Ectodermal cell (in vitro differentiated cells): ENCODE results near the gene HPCAL1.
"Not testable (repeated sequence)": the region's sequence is repeated elsewhere in the genome, so short reads cannot be mapped to it uniquely, and the experiment has no call there.

ENCODE experiments used
- H3K27ac ChIP-seq: 2 replicates; pipeline ENCODE4 v1.7.0; 2013; ENCODE audit warnings: mild to moderate bottlenecking, low read depth, low read length; ENCODE audit not compliant: insufficient read depth, poor library complexity, severe bottlenecking
- H3K27me3 ChIP-seq: 2 replicates; pipeline ENCODE4 v1.7.0; 2013; ENCODE audit warnings: mild to moderate bottlenecking, low read length; ENCODE audit not compliant: insufficient read depth, control insufficient read depth, poor library complexity, severe bottlenecking
- H3K36me3 ChIP-seq: one replicate; pipeline ENCODE4 v1.7.0; 2013; ENCODE audit warnings: low read length; ENCODE audit not compliant: control insufficient read depth, insufficient read depth
- H3K4me1 ChIP-seq: one replicate; pipeline ENCODE4 v1.7.0; 2013; ENCODE audit warnings: low read length; ENCODE audit not compliant: control insufficient read depth, insufficient read depth
- H3K4me3 ChIP-seq: 2 replicates; pipeline ENCODE4 v1.7.0; 2013; ENCODE audit warnings: low read depth, low read length, control low read depth; ENCODE audit not compliant: insufficient read depth
- H3K9me3 ChIP-seq: 2 replicates; pipeline ENCODE4 v1.7.0; 2013; ENCODE audit warnings: mild to moderate bottlenecking, low read length, moderate library complexity; ENCODE audit not compliant: control insufficient read depth
- WGBS, 2 experiments: methylation state at CpG; one replicate each; pipeline ENCODE4 v1.1.7; 2013; ENCODE audit warnings: missing lambda C conversion rate in 2 of 2; 5-methylcytosine and 5-hydroxymethylcytosine counted together

Gene HPCAL1

GRCh38 chr2:10449838-10450691 lies 147.4 kb downstream of the HPCAL1 start:
- Histone ChIP-seq H3K4me1 (no peaks in the 10 kb centered on the region), H3K36me3 (no peaks in the 10 kb centered on the region), H3K9me3 (no peaks in the 10 kb centered on the region), H3K27ac (no peak overlapping the region), H3K27me3 (no peaks in the 10 kb centered on the region), H3K4me3 (no peak overlapping the region)
- WGBS, 2 experiments = 88% methylated on average over 22 of the region's 22 CpGs

- 93 to 94% methylated on average over 6 of the region's 6 CpGs for WGBS, 2 experiments
- Histone ChIP-seq H3K9me3 (no peaks in the 10 kb centered on the region), H3K4me1 (no peaks in the 10 kb centered on the region), H3K27ac (no peak overlapping the region), H3K4me3 (no peak overlapping the region), H3K27me3 (no peaks in the 10 kb centered on the region), H3K36me3 (no peaks in the 10 kb centered on the region)
Measured at GRCh38 chr2:10451819-10452218, 149.1 kb downstream of the HPCAL1 start.

DNA sequence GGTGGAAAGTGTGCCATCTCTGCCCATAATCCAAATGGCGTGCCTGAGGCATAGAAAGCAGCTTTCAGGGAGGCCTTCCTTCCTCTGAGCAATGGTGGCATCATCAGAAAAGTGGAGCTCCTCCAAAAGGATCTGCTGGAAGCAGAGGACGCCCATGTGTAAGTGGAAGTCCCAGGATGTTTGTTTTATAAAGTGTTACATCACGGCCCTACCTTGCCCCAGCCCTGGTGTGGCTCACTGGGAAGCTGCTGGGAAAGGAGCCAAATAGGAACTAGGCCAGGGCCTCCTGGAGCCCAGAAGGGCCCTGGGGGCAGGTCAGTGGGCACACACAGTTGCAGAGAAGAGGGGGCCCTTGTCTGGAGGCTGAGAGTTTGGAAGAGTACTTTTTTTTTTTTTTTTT lies 149.6 kb downstream of the HPCAL1 start:
- 89 to 91% methylated on average over 3 of the region's 3 CpGs for WGBS, 2 experiments
- Histone ChIP-seq H3K4me3 (no peak overlapping the region), H3K36me3 (no peaks in the 10 kb centered on the region), H3K9me3 (no peaks in the 10 kb centered on the region), H3K27me3 (no peaks in the 10 kb centered on the region), H3K4me1 (no peaks in the 10 kb centered on the region), H3K27ac (no peak overlapping the region)

DNA sequence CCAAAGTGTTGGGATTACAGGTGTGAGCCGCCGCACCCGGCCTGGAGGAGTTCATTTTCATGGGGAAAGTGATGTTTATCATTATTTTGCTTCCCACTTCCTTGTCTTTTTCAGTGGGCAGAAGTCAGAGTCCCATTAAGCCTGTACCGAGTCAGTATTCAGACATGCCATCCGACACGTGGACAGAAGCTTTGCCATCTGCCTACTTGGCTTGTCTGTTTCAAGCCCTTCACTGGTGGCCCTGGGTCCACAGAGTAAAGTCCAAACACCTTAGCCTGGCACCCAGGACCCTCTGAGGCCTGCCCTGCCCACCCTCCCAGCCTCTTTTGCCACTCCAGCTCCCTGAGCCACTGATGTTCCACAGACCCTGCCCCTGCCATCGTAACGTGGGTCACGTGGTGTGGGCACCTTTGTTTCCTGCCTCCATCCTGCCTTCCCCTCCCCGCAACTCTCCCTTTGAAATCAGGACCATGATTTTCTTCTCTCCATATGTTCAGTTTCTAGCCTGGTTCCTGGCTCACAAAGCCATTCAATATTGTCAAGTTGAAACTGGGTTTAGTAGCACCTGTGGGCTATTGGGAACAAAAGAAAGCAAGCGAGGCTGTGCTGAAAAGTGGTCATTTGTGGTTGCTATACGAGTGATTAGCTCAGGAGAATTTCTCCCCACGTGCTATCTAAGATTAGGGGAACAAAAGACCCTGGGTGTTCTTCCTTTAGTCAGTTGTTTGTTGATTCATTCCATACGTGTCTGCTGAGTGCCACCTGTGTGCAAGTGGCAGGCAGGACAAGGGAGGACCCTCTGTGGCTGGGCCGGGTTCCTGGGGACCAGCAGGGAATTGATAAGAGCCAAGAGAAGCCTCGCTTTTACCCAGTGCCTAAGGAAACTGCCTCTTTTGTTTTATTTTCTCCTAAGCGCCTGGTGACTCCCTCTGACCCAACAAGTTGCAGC lies 150.5 kb downstream of the HPCAL1 start:
- 76 to 79% methylated on average over 17 of the region's 17 CpGs for WGBS, 2 experiments
- Histone ChIP-seq H3K4me1 (no peaks in the 10 kb centered on the region), H3K27ac (no peak overlapping the region), H3K36me3 (no peaks in the 10 kb centered on the region), H3K27me3 (no peaks in the 10 kb centered on the region), H3K4me3 (no peak overlapping the region), H3K9me3 (no peaks in the 10 kb centered on the region)

- Histone ChIP-seq H3K4me3 (no peak overlapping the region), H3K9me3 (no peaks in the 10 kb centered on the region), H3K4me1 (no peaks in the 10 kb centered on the region), H3K27ac (no peak overlapping the region), H3K36me3 (no peaks in the 10 kb centered on the region), H3K27me3 (no peaks in the 10 kb centered on the region)
- WGBS, 2 experiments = 90 to 92% methylated on average over 9 of the region's 9 CpGs
Measured at GRCh38 chr2:10453905-10454298, 151.2 kb downstream of the HPCAL1 start.

- H3K4me3 ChIP-seq = no peak overlapping the region
- H3K9me3 ChIP-seq = no peaks in the 10 kb centered on the region
- H3K27ac ChIP-seq = no peak overlapping the region
- H3K36me3 ChIP-seq = no peaks in the 10 kb centered on the region
- H3K4me1 ChIP-seq = no peaks in the 10 kb centered on the region
- no peaks in the 10 kb centered on the region for H3K27me3 ChIP-seq
- WGBS, 2 experiments = 94 to 95% methylated on average over 7 of the region's 7 CpGs
Measured at GRCh38 chr2:10454505-10454904, 151.8 kb downstream of the HPCAL1 start.

DNA sequence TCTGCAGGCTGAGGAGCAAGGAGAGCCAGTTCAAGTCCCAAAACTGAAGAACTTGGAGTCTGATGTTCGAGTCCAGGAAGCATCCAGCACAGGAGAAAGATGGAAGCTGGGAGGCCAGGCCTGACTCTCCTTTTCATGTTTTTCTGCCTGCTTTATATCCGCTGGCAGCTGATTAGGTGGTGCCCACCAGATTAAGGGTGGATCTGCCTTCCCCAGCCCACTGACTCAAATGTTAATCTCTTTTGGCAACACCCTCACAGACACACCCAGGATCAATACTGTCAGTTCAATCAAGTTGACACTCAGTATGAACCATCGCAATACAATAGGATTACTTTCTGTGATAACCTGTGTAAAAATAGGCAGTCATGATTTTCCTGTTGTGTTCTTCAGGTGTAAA lies 154.5 kb downstream of the HPCAL1 start:
- H3K9me3 ChIP-seq = not testable (repeated sequence)

DNA sequence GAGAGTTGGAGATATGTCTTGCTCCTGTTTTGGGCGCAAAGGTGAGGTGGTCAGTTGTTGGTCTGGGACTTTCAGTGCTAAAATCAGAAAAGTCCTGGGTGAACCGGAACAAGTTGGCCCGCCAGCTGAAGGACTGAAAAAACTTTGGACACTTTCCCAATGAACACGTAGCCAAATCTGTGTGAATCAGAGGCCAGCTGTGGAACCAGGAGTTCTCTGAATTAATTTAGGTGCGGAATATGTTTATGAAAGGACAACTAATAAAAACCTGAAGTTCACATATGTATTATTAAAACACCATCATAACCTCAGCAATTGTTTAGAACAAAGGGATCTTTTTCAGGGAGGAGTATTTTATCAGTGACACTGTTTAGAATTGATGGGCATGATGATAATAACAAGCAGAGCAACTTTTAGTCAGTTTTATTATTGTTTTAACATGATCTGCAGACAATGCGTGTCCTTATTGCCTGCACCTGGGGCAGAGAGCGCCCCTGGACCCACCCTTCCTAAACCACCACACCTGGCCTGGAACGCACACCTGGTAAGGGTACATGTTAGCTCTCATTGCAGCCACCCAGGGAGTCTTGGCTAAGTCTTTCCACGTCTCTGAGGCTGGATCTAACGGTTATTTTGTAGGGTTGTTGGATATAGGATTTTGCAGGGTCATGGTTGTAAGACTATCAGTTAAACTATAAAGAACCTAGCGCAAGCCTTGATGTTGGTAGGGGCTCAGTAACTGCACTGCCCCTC lies 155.3 kb downstream of the HPCAL1 start:
- no peaks in the 10 kb centered on the region for H3K27me3 ChIP-seq
- no peaks in the 10 kb centered on the region for H3K36me3 ChIP-seq
- no peaks in the 10 kb centered on the region for H3K9me3 ChIP-seq
- H3K4me3 ChIP-seq = no peak overlapping the region
- 94% methylated on average over 10 to 11 of the region's 11 CpGs for WGBS, 2 experiments
- H3K27ac ChIP-seq = no peak overlapping the region
- H3K4me1 ChIP-seq = no peaks in the 10 kb centered on the region

More for the DNA sequence above, 154.5 kb downstream of the HPCAL1 start:
- not testable (repeated sequence) for H3K27me3 ChIP-seq, H3K36me3 ChIP-seq, H3K4me1 ChIP-seq, H3K4me3 ChIP-seq, H3K27ac ChIP-seq
- 91 to 92% methylated on average over 3 of the region's 3 CpGs for WGBS, 2 experiments

- WGBS, 2 experiments = 91 to 92% methylated on average over 17 of the region's 17 CpGs
- Histone ChIP-seq H3K4me1 (no peaks in the 10 kb centered on the region), H3K9me3 (no peaks in the 10 kb centered on the region)
Measured at GRCh38 chr2:10460366-10460796, 157.7 kb downstream of the HPCAL1 start.

More at GRCh38 chr2:10460366-10460796, 157.7 kb downstream of the HPCAL1 start:
- no peaks in the 10 kb centered on the region for H3K27me3 ChIP-seq
- no peak overlapping the region for H3K4me3 ChIP-seq
- H3K36me3 ChIP-seq = no peaks in the 10 kb centered on the region
- H3K27ac ChIP-seq = no peak overlapping the region
